ENCODE data around the gene GSE1. TPM values are rescaled to one million over a fixed set of nuclear protein-coding genes. Genes with fewer than 3 reads are reported as not detected.

Gene GSE1
- total RNA-seq, 1 experiment from 2014 or later = 124 TPM

DNA sequence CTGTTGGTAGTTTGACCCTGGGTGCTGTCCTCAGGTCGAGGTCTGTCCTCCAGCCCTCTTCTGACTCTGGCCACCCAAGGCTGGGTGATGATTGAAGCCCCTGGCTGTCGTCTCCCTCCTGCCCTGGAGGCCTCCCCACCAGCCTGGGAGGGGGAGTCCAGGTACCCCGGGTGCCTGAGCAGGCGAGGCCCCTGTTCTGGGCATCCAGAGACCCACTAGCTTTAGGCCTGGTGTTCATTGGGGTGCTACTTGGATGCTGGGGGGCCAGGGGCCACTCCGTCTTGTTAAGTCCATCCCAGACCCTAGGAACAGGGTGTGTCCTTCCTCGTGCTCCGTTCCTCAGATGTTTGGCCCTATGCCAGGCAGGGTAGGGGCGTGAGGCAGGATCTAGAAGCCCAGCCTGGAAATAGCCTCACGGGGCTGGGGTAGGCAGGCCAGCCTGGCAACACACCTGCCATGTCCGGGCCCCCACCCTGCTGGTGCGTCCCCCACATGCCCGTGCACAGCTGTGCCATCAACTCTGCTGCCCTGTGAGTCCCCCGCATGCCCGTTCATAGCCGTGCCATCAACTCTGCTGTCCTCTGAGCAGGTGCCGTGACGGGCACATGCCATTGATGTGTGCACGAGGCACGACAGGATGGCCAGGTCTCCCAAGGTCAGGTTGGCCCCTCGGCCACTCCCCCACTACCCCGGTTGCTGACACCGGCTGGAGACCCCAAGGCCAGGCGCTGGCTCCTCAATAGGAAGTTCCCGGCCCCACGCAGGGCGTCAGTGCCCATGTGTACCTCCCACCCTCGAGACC is 38.7 kb downstream of the GSE1 start:
- ChIA-PET CTCF (interaction anchor here (1.5 kb wide), 2 partner anchors 10 to 161 kb away, joined by 5 to 6 read pairs; no protein-coding TSS in a partner anchor), POLR2A (no interaction called here)
- DNase-seq (ENCODE audit: low spot score) = no peak
- Mint-ChIP-seq H3K9me3 (no peaks in the 10 kb centered on the region), H3K27ac (peak overlapping the region; percentile 32; the same call in 1 of the 2 replicates), H3K4me1 (peaks cover 5% of the 10 kb centered on the region; the same call in 1 of the 2 replicates), H3K27me3 (ENCODE audit: low read depth) (no peaks in the 10 kb centered on the region), H3K36me3 (peaks cover 14% of the 10 kb centered on the region), H3K4me3 (no peak overlapping the region)
- no peak for ATAC-seq
- no peak for TF ChIP-seq ZNF416 (CRISPR knock-in tag; IDR thresholded peaks at IDR 0.05)
- TF ChIP-seq TCF7 (CRISPR knock-in tag; IDR thresholded peaks at IDR 0.05; ENCODE audit: low read depth) = no peak
- no peak for TF ChIP-seq GABPB1 (CRISPR knock-in tag; IDR thresholded peaks at IDR 0.05)
- TF ChIP-seq, protein P1, sequence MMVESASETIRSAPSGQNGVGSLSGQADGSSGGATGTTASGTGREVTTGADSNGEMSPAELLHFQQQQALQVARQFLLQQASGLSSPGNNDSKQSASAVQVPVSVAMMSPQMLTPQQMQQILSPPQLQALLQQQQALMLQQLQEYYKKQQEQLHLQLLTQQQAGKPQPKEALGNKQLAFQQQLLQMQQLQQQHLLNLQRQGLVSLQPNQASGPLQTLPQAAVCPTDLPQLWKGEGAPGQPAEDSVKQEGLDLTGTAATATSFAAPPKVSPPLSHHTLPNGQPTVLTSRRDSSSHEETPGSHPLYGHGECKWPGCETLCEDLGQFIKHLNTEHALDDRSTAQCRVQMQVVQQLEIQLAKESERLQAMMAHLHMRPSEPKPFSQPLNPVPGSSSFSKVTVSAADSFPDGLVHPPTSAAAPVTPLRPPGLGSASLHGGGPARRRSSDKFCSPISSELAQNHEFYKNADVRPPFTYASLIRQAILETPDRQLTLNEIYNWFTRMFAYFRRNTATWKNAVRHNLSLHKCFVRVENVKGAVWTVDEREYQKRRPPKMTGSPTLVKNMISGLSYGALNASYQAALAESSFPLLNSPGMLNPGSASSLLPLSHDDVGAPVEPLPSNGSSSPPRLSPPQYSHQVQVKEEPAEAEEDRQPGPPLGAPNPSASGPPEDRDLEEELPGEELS (CRISPR knock-in tag; IDR thresholded peaks at IDR 0.05) = no peak
- TF ChIP-seq, protein P2, sequence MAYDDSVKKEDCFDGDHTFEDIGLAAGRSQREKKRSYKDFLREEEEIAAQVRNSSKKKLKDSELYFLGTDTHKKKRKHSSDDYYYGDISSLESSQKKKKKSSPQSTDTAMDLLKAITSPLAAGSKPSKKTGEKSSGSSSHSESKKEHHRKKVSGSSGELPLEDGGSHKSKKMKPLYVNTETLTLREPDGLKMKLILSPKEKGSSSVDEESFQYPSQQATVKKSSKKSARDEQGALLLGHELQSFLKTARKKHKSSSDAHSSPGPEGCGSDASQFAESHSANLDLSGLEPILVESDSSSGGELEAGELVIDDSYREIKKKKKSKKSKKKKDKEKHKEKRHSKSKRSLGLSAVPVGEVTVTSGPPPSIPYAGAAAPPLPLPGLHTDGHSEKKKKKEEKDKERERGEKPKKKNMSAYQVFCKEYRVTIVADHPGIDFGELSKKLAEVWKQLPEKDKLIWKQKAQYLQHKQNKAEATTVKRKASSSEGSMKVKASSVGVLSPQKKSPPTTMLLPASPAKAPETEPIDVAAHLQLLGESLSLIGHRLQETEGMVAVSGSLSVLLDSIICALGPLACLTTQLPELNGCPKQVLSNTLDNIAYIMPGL (CRISPR knock-in tag; IDR thresholded peaks at IDR 0.05) = no peak
- TF ChIP-seq, protein P3, sequence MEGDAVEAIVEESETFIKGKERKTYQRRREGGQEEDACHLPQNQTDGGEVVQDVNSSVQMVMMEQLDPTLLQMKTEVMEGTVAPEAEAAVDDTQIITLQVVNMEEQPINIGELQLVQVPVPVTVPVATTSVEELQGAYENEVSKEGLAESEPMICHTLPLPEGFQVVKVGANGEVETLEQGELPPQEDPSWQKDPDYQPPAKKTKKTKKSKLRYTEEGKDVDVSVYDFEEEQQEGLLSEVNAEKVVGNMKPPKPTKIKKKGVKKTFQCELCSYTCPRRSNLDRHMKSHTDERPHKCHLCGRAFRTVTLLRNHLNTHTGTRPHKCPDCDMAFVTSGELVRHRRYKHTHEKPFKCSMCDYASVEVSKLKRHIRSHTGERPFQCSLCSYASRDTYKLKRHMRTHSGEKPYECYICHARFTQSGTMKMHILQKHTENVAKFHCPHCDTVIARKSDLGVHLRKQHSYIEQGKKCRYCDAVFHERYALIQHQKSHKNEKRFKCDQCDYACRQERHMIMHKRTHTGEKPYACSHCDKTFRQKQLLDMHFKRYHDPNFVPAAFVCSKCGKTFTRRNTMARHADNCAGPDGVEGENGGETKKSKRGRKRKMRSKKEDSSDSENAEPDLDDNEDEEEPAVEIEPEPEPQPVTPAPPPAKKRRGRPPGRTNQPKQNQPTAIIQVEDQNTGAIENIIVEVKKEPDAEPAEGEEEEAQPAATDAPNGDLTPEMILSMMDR (IDR thresholded peaks at IDR 0.05) = no peak
- TF ChIP-seq ZNF396 (CRISPR knock-in tag; IDR thresholded peaks at IDR 0.05; ENCODE audit: borderline replicate concordance) = no peak
- TF ChIP-seq, protein P4, sequence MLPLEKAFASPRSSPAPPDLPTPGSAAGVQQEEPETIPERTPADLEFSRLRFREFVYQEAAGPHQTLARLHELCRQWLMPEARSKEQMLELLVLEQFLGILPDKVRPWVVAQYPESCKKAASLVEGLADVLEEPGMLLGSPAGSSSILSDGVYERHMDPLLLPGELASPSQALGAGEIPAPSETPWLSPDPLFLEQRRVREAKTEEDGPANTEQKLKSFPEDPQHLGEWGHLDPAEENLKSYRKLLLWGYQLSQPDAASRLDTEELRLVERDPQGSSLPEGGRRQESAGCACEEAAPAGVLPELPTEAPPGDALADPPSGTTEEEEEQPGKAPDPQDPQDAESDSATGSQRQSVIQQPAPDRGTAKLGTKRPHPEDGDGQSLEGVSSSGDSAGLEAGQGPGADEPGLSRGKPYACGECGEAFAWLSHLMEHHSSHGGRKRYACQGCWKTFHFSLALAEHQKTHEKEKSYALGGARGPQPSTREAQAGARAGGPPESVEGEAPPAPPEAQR (CRISPR knock-in tag; IDR thresholded peaks at IDR 0.05) = no peak
- no peak for TF ChIP-seq ZBTB21 (CRISPR knock-in tag; IDR thresholded peaks at IDR 0.05; ENCODE audit: borderline replicate concordance)
- no peak for TF ChIP-seq ZNF423 (CRISPR knock-in tag; IDR thresholded peaks at IDR 0.05)
- no peak for TF ChIP-seq CREM (CRISPR knock-in tag; IDR thresholded peaks at IDR 0.05)
- TF ChIP-seq, protein P5, sequence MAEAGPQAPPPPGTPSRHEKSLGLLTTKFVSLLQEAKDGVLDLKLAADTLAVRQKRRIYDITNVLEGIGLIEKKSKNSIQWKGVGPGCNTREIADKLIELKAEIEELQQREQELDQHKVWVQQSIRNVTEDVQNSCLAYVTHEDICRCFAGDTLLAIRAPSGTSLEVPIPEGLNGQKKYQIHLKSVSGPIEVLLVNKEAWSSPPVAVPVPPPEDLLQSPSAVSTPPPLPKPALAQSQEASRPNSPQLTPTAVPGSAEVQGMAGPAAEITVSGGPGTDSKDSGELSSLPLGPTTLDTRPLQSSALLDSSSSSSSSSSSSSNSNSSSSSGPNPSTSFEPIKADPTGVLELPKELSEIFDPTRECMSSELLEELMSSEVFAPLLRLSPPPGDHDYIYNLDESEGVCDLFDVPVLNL (CRISPR knock-in tag; IDR thresholded peaks at IDR 0.05; ENCODE audit: borderline replicate concordance, low read depth) = no peak
- TF ChIP-seq IRF2 (CRISPR knock-in tag; IDR thresholded peaks at IDR 0.05; ENCODE audit: borderline replicate concordance, low read depth) = no peak
- TF ChIP-seq NFATC4 (CRISPR knock-in tag; IDR thresholded peaks at IDR 0.05) = no peak

DNA sequence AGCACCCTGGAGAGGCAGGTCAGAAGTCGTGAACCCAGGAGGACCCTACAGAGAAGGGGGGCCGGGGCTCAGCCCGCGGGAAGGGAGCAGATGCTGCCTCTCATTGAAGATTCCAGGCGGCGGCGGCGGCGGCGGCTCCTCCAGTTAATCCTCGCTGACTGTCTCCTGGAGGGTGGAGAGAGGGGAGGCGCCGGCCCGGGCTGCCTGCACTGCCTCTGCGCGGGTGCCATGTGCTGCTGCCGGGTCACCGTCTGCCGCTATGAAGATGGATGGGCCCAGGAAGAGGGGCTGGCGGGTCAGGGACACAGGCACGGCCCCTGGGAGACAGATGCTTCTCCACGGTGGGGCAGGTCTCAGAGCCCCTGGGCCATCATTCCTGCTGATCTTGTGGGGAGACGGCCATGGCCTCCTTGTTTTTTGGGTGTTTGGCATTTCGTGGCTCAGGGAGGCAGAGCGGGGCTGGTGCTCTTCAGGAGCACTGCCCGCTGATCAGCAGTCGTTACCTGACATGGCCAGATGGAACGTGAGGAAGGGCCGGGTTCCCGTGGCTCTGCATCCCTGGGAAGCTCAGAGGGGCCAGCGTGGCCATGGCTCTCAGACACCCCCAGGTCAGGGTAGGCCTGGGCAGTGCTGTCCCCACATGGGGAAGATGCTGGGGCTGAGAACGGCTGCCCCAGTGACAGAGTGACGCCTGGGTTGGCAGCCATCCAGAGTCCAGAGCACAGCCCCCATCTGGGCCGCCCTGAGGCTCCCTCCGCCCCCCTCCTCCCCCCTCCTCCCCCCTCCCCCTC is 39.5 kb downstream of the GSE1 start:
- peak; percentile 24 for ATAC-seq
- ChIA-PET POLR2A (no interaction called here), CTCF (no interaction called here)
- peaks cover 16% of the 10 kb centered on the region for H3K36me3 Mint-ChIP-seq
- no peak overlapping the region for H3K4me3 Mint-ChIP-seq
- no peak for DNase-seq (ENCODE audit: low spot score)
- H3K9me3 Mint-ChIP-seq = no peaks in the 10 kb centered on the region
- TF ChIP-seq ZNF263 (CRISPR knock-in tag; IDR thresholded peaks at IDR 0.05; ENCODE audit: low read depth) = peak; percentile 64; the same call in 1 of the 2 replicates
- TF ChIP-seq, protein P6, sequence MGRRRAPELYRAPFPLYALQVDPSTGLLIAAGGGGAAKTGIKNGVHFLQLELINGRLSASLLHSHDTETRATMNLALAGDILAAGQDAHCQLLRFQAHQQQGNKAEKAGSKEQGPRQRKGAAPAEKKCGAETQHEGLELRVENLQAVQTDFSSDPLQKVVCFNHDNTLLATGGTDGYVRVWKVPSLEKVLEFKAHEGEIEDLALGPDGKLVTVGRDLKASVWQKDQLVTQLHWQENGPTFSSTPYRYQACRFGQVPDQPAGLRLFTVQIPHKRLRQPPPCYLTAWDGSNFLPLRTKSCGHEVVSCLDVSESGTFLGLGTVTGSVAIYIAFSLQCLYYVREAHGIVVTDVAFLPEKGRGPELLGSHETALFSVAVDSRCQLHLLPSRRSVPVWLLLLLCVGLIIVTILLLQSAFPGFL (CRISPR knock-in tag; IDR thresholded peaks at IDR 0.05; ENCODE audit: borderline replicate concordance) = no peak
- peak overlapping the region; percentile 32; the same call in 1 of the 2 replicates for H3K27ac Mint-ChIP-seq
- peaks cover 5% of the 10 kb centered on the region; the same call in 1 of the 2 replicates for H3K4me1 Mint-ChIP-seq
- H3K27me3 Mint-ChIP-seq (ENCODE audit: low read depth) = no peaks in the 10 kb centered on the region
